Astrocyte (in vitro differentiated cells and primary cell): ENCODE data around the gene BSN. TPM values are rescaled to one million over a fixed set of nuclear protein-coding genes. Genes with fewer than 3 reads are reported as not detected.

ENCODE experiments used
- DNase-seq: peaks from one replicate; pipeline ENCODE4 v3.0.0-alpha.2; 2010; ENCODE audit warnings: low read depth
- FAIRE-seq: peaks from 2 replicates; lab custom pipeline; 2011; peaks lifted over from hg19 to GRCh38; lab: Jason Lieb, UNC
- H2AFZ ChIP-seq: 2 replicates; pipeline ENCODE4 v1.6.0; 2012; ENCODE audit warnings: low read depth, low read length, inconsistent platforms
- H3K27ac ChIP-seq: 2 replicates; pipeline ENCODE4 v1.5.1; 2011; ENCODE audit warnings: low read depth, low read length, inconsistent platforms
- H3K27me3 ChIP-seq: 2 replicates; pipeline ENCODE4 v1.6.0; 2011; ENCODE audit warnings: low read length, inconsistent platforms; ENCODE audit not compliant: insufficient read depth
- H3K36me3 ChIP-seq: 2 replicates; pipeline ENCODE4 v1.5.1; 2011; ENCODE audit warnings: low read length, inconsistent platforms; ENCODE audit not compliant: insufficient read depth
- H3K4me1 ChIP-seq: 2 replicates; pipeline ENCODE4 v1.5.1; 2011; ENCODE audit warnings: low read length, inconsistent platforms; ENCODE audit not compliant: insufficient read depth
- H3K4me2 ChIP-seq: 2 replicates; pipeline ENCODE4 v1.6.0; 2012; ENCODE audit warnings: low read length, inconsistent platforms
- H3K4me3 ChIP-seq: 2 replicates; pipeline ENCODE4 v1.5.1; 2011; ENCODE audit warnings: low read depth, mild to moderate bottlenecking, low read length, inconsistent platforms; ENCODE audit not compliant: insufficient read depth
- H3K79me2 ChIP-seq: 2 replicates; pipeline ENCODE4 v1.6.0; 2012; ENCODE audit warnings: mild to moderate bottlenecking, low read length, inconsistent platforms; ENCODE audit not compliant: insufficient read depth
- H3K9ac ChIP-seq: 2 replicates; pipeline ENCODE4 v1.6.0; 2012; ENCODE audit warnings: mild to moderate bottlenecking, low read length, inconsistent platforms
- H3K9me3 ChIP-seq: 2 replicates; pipeline ENCODE4 v1.5.1; 2012; ENCODE audit warnings: low read depth, mild to moderate bottlenecking, low read length, inconsistent platforms; ENCODE audit not compliant: insufficient read depth
- H4K20me1 ChIP-seq: 2 replicates; pipeline ENCODE4 v1.6.0; 2012; ENCODE audit warnings: low read length, inconsistent platforms; ENCODE audit not compliant: insufficient read depth
- H3K27ac Mint-ChIP-seq: one replicate; pipeline ENCODE4 v1.8.0; 2021; ENCODE audit warnings: mild to moderate bottlenecking, mixed read lengths; ENCODE audit not compliant: unreplicated experiment
- H3K27me3 Mint-ChIP-seq: one replicate; pipeline ENCODE4 v1.8.0; 2021; ENCODE audit warnings: low read depth, mixed read lengths; ENCODE audit not compliant: unreplicated experiment
- H3K36me3 Mint-ChIP-seq: one replicate; pipeline ENCODE4 v1.8.0; 2021; ENCODE audit warnings: low read depth, mixed read lengths; ENCODE audit not compliant: unreplicated experiment
- H3K4me1 Mint-ChIP-seq: one replicate; pipeline ENCODE4 v1.8.0; 2021; ENCODE audit warnings: low read depth, mixed read lengths; ENCODE audit not compliant: unreplicated experiment
- H3K4me3 Mint-ChIP-seq: one replicate; pipeline ENCODE4 v1.8.0; 2021; ENCODE audit warnings: mild to moderate bottlenecking, moderate library complexity, mixed read lengths; ENCODE audit not compliant: unreplicated experiment
- H3K9me3 Mint-ChIP-seq: one replicate; pipeline ENCODE4 v1.8.0; 2021; ENCODE audit warnings: mild to moderate bottlenecking, mixed read lengths; ENCODE audit not compliant: unreplicated experiment
- EZH2 ChIP-seq: IDR thresholded peaks from 2 replicates; pipeline ENCODE4 v1.6.1; 2012; ENCODE audit warnings: mild to moderate bottlenecking, low read length, inconsistent platforms; ENCODE audit not compliant: insufficient read depth
- total RNA-seq: library from RNA; stranded (reverse); gene quantifications from 2 replicates; pipeline ENCODE4 v1.2.1, GENCODE V29; 2021
- TF ChIP-seq, protein P1 (sequence below): IDR thresholded peaks from 2 replicates; pipeline ENCODE4 v1.5.1; 2011; ENCODE audit warnings: low read depth, mild to moderate bottlenecking, inconsistent platforms, low read length, moderate library complexity; ENCODE audit not compliant: insufficient read depth

Gene BSN
- total RNA-seq, 1 donor from 2014 or later, result 0.86 TPM

DNA sequence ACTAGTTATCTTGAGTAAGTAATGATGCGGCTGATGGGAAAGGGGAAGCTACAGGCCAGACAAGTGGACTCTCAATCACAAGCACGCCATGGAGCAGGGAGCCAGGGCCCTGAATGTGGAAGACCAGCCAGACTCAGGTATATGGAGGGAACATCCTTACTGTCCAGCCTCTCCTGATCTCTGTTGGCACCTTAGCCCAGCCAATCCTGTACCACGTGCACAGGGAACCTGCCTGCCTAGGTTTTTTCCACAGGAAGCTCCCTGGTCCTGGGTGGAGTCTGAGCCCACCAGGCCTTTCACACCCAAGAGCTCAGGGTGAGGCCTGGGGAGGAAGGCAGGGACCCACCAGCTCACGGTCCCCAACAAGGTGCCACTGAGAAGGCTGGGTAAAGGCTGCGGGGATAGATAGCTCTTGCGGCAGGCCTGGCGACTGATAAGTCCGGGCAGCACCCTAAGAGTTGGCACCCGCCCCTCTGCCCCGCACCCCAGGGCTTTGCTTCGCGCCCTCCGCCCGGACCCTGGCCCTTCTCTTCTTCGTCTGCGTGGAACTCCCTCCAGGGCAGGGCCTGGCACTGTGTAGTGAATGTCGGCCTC lies 118.9 kb downstream of the BSN start:
- Histone ChIP-seq H3K9ac (peak overlapping the region; percentile 88), H3K27me3 (no peaks in the 10 kb centered on the region), H3K79me2 (peaks cover 27% of the 10 kb centered on the region), H3K36me3 (peaks cover 9% of the 10 kb centered on the region), H3K27ac (peak overlapping the region; percentile 86), H3K4me2 (peak overlapping the region; percentile 98), H3K4me1 (peaks cover 28% of the 10 kb centered on the region), H2AFZ (peak overlapping the region; percentile 82), H3K9me3 (no peaks in the 10 kb centered on the region), H3K4me3 (peak overlapping the region; percentile 75), H4K20me1 (peaks cover 33% of the 10 kb centered on the region)
- H3K9me3 Mint-ChIP-seq, result no peaks in the 10 kb centered on the region
- H3K27ac Mint-ChIP-seq, result peak overlapping the region; percentile 94
- TF ChIP-seq, protein P1, sequence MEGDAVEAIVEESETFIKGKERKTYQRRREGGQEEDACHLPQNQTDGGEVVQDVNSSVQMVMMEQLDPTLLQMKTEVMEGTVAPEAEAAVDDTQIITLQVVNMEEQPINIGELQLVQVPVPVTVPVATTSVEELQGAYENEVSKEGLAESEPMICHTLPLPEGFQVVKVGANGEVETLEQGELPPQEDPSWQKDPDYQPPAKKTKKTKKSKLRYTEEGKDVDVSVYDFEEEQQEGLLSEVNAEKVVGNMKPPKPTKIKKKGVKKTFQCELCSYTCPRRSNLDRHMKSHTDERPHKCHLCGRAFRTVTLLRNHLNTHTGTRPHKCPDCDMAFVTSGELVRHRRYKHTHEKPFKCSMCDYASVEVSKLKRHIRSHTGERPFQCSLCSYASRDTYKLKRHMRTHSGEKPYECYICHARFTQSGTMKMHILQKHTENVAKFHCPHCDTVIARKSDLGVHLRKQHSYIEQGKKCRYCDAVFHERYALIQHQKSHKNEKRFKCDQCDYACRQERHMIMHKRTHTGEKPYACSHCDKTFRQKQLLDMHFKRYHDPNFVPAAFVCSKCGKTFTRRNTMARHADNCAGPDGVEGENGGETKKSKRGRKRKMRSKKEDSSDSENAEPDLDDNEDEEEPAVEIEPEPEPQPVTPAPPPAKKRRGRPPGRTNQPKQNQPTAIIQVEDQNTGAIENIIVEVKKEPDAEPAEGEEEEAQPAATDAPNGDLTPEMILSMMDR, result no peak
- TF ChIP-seq EZH2, result no peak
- peaks cover 15% of the 10 kb centered on the region for H3K4me1 Mint-ChIP-seq
- no peak for DNase-seq
- FAIRE-seq, result no peak
- peaks cover 15% of the 10 kb centered on the region for H3K36me3 Mint-ChIP-seq
- H3K4me3 Mint-ChIP-seq, result peak overlapping the region; percentile 88
- no peaks in the 10 kb centered on the region for H3K27me3 Mint-ChIP-seq

DNA sequence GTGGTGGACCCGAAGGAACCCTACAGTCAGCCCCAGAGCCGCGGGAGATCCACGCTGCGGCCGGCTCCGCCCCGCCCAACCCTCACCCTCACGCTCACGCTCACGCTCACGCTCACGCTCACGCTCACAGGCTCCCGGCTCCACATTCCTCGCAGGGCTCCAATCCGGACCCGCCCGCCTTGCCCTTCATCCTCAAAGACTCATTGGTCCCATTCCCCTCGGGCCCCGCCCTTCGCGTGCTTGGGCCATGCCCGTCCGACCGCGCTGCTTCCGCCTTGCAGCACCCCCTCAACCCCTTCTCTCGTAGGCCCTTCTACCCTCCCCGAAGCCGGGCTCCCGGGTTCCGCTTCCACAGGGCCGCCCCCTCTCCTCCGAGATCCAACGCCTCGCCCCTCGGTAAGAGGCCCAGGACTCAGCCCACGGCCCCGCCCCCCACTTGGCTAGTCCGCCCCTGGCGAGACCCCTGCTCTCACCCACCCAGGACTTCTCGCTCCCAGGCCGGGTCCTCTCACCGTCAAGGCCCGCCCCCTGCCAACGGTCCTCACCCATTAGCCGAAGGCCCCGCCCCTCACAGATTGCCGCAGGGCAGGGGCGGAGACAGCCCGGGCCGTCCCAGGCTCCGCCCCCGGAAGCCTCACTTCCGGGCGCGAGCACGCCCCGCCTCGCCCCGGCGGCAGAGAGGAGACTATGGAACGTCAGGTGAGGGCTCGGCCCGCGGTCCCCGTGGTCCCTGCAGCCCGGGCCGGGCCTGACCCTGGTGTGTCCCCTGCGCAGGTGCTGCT lies 119.6 kb downstream of the BSN start, which contains the start of gene APEH:
APEH (plus strand) TSS at position 637 of the 782 bp plus-strand sequence; CDS start at position 688, 51 bp downstream.
- peaks cover 9% of the 10 kb centered on the region for H3K36me3 ChIP-seq
- no peak for TF ChIP-seq EZH2
- TF ChIP-seq, protein P1, result no peak
- H3K4me1 ChIP-seq, result peaks cover 22% of the 10 kb centered on the region
- H3K9me3 ChIP-seq, result no peaks in the 10 kb centered on the region
- peak within 1 kb of the TSS; percentile 75 for H3K4me3 ChIP-seq
- H3K9ac ChIP-seq, result peak within 1 kb of the TSS; percentile 88
- Mint-ChIP-seq H3K27ac (peak within 1 kb of the TSS; percentile 94), H3K4me3 (peak within 1 kb of the TSS; percentile 88), H3K4me1 (peaks cover 9% of the 10 kb centered on the region), H3K27me3 (no peaks in the 10 kb centered on the region), H3K9me3 (no peaks in the 10 kb centered on the region), H3K36me3 (peaks cover 16% of the 10 kb centered on the region)
- H4K20me1 ChIP-seq, result peaks cover 40% of the 10 kb centered on the region
- peak within 1 kb of the TSS; percentile 82 for H2AFZ ChIP-seq
- no peaks in the 10 kb centered on the region for H3K27me3 ChIP-seq
- H3K4me2 ChIP-seq, result peak within 1 kb of the TSS; percentile 98
- peak; percentile 95 for DNase-seq
- peaks cover 27% of the 10 kb centered on the region for H3K79me2 ChIP-seq
- H3K27ac ChIP-seq, result peak within 1 kb of the TSS; percentile 86
- no peak for FAIRE-seq
